Prostate gland (tissue), 2 donors: Measurements from ENCODE around the gene CBX6.

Source experiments
- POLR2A ChIP-seq: fragments of 450-650 bp; IDR thresholded peaks from one replicate; pipeline ENCODE4 v1.6.1; 2016; ENCODE audit warnings: antibody characterized with exemption, mild to moderate bottlenecking
- TF ChIP-seq, protein P1 (sequence below), 4 experiments: fragments of 200-600 bp in 2 of 4; fragments of 450-650 bp in 2 of 4; sonication (generic) in 2 of 4; IDR thresholded peaks; 1 replicate in 3 of 4; 2 replicates in 1 of 4; pipeline ENCODE4 v1.5.1; 2016 to 2019; ENCODE audit warnings: antibody characterized with exemption in 4 of 4, mild to moderate bottlenecking in 2 of 4, moderate library complexity in 2 of 4

DNA sequence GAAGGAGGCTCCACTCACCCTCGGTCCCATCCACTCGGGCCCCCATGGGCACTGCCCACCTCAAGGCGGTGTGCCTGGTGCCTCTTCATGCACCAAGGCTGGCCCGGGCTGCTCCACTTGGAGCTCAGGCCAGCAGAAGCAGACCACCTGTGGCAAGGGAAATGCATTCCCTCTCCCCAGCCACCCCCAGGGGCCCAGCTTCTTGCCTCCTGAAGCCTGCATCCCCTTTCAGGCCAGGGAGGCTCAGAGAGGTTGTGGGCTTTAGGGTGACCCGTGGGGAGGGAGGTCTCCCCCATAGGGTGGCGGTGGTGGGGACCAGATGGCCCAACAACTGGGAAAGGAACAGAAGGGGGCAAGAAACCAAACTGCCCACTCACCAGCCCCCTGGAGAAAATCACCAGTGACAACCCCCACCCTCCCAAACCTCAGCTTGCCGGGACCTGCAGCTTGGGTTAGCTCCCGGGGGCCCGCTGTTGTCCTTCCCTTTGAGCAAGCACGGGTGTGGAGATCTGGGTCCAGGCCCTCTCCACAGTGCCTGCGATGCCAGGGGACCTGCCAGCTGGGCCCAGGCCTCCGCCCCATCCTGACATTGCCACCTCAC, 8.4 kb downstream of the CBX6 start:
- TF ChIP-seq, protein P1, sequence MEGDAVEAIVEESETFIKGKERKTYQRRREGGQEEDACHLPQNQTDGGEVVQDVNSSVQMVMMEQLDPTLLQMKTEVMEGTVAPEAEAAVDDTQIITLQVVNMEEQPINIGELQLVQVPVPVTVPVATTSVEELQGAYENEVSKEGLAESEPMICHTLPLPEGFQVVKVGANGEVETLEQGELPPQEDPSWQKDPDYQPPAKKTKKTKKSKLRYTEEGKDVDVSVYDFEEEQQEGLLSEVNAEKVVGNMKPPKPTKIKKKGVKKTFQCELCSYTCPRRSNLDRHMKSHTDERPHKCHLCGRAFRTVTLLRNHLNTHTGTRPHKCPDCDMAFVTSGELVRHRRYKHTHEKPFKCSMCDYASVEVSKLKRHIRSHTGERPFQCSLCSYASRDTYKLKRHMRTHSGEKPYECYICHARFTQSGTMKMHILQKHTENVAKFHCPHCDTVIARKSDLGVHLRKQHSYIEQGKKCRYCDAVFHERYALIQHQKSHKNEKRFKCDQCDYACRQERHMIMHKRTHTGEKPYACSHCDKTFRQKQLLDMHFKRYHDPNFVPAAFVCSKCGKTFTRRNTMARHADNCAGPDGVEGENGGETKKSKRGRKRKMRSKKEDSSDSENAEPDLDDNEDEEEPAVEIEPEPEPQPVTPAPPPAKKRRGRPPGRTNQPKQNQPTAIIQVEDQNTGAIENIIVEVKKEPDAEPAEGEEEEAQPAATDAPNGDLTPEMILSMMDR (IDR thresholded peaks at IDR 0.05): no peak
- no peak for TF ChIP-seq POLR2A
